Liver (tissue), 3 donors: ENCODE measurements around the gene PINLYP.

Source experiments
- CTCF ChIP-seq: fragments of 150-350 bp; IDR thresholded peaks from 2 replicates; pipeline ENCODE4 v1.5.1; 2017; ENCODE audit warnings: improper control_type of control experiment, low read depth, low read length; ENCODE audit not compliant: missing input control
- FOXA1 ChIP-seq: IDR thresholded peaks from 2 replicates; pipeline ENCODE4 v1.6.1; 2016; ENCODE audit warnings: antibody characterized with exemption
- FOXA2 ChIP-seq: IDR thresholded peaks from 2 replicates; pipeline ENCODE4 v1.6.1; 2016; ENCODE audit warnings: antibody characterized with exemption
- GABPA ChIP-seq, 2 donors: IDR thresholded peaks in 1 of 2; conservative IDR thresholded peaks in 1 of 2; 2 replicates each; pipeline ENCODE4 v1.6.1; 2016; ENCODE audit warnings: antibody characterized with exemption in 2 of 2, mild to moderate bottlenecking in 1 of 2, moderate library complexity in 1 of 2
- HNF4A ChIP-seq, 2 donors: conservative IDR thresholded peaks; 2 replicates each; pipeline ENCODE4 v1.6.1; 2016; ENCODE audit warnings: antibody characterized with exemption in 2 of 2, mild to moderate bottlenecking in 2 of 2
- HNF4G ChIP-seq: IDR thresholded peaks from 2 replicates; pipeline ENCODE4 v1.6.1; 2016; ENCODE audit warnings: antibody characterized with exemption
- MAX ChIP-seq: IDR thresholded peaks from 2 replicates; pipeline ENCODE4 v1.6.1; 2016; ENCODE audit warnings: antibody characterized with exemption
- RAD21 ChIP-seq, 2 donors: IDR thresholded peaks; 2 replicates each; pipeline ENCODE4 v1.6.1; 2016; ENCODE audit warnings: antibody characterized with exemption in 2 of 2, mild to moderate bottlenecking in 2 of 2
- REST ChIP-seq: IDR thresholded peaks from 2 replicates; pipeline ENCODE4 v1.6.1; 2016; ENCODE audit warnings: antibody characterized with exemption, mild to moderate bottlenecking
- RXRA ChIP-seq, 2 donors: IDR thresholded peaks; 2 replicates each; pipeline ENCODE4 v1.6.1; 2017 to 2018; ENCODE audit warnings: antibody characterized with exemption in 2 of 2, mild to moderate bottlenecking in 1 of 2
- SP1 ChIP-seq: IDR thresholded peaks from 2 replicates; pipeline ENCODE4 v1.6.1; 2018; ENCODE audit warnings: antibody characterized with exemption, mild to moderate bottlenecking
- TAF1 ChIP-seq: conservative IDR thresholded peaks from 2 replicates; pipeline ENCODE4 v1.6.1; 2016; ENCODE audit warnings: antibody characterized with exemption, mild to moderate bottlenecking
- YY1 ChIP-seq: IDR thresholded peaks from 2 replicates; pipeline ENCODE4 v1.6.1; 2016; ENCODE audit warnings: antibody characterized with exemption, mild to moderate bottlenecking
- ZBTB33 ChIP-seq: IDR thresholded peaks from 2 replicates; pipeline ENCODE4 v1.6.1; 2016; ENCODE audit warnings: antibody characterized with exemption
- donor health status: healthy.
- donor health status: healthy.

GRCh38 chr19:43526884-43527859, 48.4 kb upstream of the PINLYP start, which contains the start of gene ETHE1:
- TF ChIP-seq SP1 (peak; percentile 17), CTCF (peak; percentile 9), MAX (no peak), FOXA2 (no peak), YY1 (peak; percentile 57), RXRA (IDR thresholded peaks at IDR 0.05) (peak; percentile 18 to 25), HNF4G (no peak), ZBTB33 (no peak), TAF1 (no peak), GABPA (IDR thresholded peaks at IDR 0.05 in 1 of 2, conservative IDR thresholded peaks at IDR 0.05 in 1 of 2) (no peak), FOXA1 (no peak), HNF4A (conservative IDR thresholded peaks at IDR 0.05) (peak; percentile 31 to 39), REST (peak; percentile 57), RAD21 (IDR thresholded peaks at IDR 0.05) (peak in 1 of 2 donors; percentile 17)
